ENCODE data around the gene C1QTNF4. TPM values are rescaled to one million over a fixed set of nuclear protein-coding genes. Genes with fewer than 3 reads are reported as not detected.

The C1QTNF4 gene
- total and polyA plus RNA-seq, 2 of the 13 experiments (the other 11 are each of a cell fraction or from before 2014, with no cell fraction given), result not detected

DNA sequence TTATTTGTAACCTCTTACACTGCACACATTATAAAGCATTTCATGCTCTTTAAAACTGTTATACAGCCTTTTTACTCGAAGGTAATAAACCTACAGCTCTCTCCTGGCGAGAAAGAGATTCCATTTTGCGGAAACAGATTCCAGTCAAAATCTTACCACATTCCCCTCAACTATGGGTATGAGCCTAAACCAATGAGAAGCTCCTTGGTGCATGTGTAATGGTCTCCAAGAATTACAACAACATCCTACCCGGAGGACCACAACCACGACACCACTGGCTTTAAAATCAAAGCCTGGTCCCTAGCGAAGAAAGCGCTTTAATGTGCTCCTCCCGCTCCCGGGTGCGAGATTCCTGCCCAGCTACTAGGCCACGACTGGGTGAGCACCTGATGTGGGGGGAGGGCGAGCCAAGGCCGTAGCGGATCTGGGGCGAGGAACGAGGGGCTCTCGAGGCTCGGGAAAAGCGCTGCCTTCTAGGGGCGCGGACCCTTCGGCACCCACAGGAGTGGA is 42.1 kb downstream of the C1QTNF4 start (continued):
- TF ChIP-seq REST (IDR thresholded peaks at IDR 0.05; ENCODE audit: borderline replicate concordance in 1 of 2, low read depth in 1 of 2, low read length in 2 of 2) (no peak), ZNF484 (CRISPR knock-in tag; IDR thresholded peaks at IDR 0.05; ENCODE audit: borderline replicate concordance, low read depth) (no peak), MATR3 (CRISPR knock-in tag; IDR thresholded peaks at IDR 0.05) (no peak), CCDC6 (CRISPR knock-in tag; IDR thresholded peaks at IDR 0.05) (no peak), ZNF747 (CRISPR knock-in tag; IDR thresholded peaks at IDR 0.05; ENCODE audit: borderline replicate concordance) (no peak), ZNF275 (CRISPR knock-in tag; IDR thresholded peaks at IDR 0.05; ENCODE audit: borderline replicate concordance) (no peak), FOXJ3 (CRISPR knock-in tag; IDR thresholded peaks at IDR 0.05; ENCODE audit: borderline replicate concordance) (no peak), AHR (CRISPR knock-in tag; IDR thresholded peaks at IDR 0.05) (peak; percentile 36; the same call in 1 of the 2 replicates), SP140L (CRISPR knock-in tag; IDR thresholded peaks at IDR 0.05; ENCODE audit: borderline replicate concordance) (no peak), HMGA1 (CRISPR knock-in tag; conservative IDR thresholded peaks at IDR 0.05) (no peak), KLF9 (CRISPR knock-in tag; IDR thresholded peaks at IDR 0.05; ENCODE audit: low read depth) (no peak)
- TF ChIP-seq, protein P1, sequence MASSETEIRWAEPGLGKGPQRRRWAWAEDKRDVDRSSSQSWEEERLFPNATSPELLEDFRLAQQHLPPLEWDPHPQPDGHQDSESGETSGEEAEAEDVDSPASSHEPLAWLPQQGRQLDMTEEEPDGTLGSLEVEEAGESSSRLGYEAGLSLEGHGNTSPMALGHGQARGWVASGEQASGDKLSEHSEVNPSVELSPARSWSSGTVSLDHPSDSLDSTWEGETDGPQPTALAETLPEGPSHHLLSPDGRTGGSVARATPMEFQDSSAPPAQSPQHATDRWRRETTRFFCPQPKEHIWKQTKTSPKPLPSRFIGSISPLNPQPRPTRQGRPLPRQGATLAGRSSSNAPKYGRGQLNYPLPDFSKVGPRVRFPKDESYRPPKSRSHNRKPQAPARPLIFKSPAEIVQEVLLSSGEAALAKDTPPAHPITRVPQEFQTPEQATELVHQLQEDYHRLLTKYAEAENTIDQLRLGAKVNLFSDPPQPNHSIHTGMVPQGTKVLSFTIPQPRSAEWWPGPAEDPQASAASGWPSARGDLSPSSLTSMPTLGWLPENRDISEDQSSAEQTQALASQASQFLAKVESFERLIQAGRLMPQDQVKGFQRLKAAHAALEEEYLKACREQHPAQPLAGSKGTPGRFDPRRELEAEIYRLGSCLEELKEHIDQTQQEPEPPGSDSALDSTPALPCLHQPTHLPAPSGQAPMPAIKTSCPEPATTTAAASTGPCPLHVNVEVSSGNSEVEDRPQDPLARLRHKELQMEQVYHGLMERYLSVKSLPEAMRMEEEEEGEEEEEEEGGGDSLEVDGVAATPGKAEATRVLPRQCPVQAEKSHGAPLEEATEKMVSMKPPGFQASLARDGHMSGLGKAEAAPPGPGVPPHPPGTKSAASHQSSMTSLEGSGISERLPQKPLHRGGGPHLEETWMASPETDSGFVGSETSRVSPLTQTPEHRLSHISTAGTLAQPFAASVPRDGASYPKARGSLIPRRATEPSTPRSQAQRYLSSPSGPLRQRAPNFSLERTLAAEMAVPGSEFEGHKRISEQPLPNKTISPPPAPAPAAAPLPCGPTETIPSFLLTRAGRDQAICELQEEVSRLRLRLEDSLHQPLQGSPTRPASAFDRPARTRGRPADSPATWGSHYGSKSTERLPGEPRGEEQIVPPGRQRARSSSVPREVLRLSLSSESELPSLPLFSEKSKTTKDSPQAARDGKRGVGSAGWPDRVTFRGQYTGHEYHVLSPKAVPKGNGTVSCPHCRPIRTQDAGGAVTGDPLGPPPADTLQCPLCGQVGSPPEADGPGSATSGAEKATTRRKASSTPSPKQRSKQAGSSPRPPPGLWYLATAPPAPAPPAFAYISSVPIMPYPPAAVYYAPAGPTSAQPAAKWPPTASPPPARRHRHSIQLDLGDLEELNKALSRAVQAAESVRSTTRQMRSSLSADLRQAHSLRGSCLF (CRISPR knock-in tag; IDR thresholded peaks at IDR 0.05; ENCODE audit: borderline replicate concordance), result peak; percentile 52; the same call in 1 of the 2 replicates
- TF ChIP-seq, protein P2, sequence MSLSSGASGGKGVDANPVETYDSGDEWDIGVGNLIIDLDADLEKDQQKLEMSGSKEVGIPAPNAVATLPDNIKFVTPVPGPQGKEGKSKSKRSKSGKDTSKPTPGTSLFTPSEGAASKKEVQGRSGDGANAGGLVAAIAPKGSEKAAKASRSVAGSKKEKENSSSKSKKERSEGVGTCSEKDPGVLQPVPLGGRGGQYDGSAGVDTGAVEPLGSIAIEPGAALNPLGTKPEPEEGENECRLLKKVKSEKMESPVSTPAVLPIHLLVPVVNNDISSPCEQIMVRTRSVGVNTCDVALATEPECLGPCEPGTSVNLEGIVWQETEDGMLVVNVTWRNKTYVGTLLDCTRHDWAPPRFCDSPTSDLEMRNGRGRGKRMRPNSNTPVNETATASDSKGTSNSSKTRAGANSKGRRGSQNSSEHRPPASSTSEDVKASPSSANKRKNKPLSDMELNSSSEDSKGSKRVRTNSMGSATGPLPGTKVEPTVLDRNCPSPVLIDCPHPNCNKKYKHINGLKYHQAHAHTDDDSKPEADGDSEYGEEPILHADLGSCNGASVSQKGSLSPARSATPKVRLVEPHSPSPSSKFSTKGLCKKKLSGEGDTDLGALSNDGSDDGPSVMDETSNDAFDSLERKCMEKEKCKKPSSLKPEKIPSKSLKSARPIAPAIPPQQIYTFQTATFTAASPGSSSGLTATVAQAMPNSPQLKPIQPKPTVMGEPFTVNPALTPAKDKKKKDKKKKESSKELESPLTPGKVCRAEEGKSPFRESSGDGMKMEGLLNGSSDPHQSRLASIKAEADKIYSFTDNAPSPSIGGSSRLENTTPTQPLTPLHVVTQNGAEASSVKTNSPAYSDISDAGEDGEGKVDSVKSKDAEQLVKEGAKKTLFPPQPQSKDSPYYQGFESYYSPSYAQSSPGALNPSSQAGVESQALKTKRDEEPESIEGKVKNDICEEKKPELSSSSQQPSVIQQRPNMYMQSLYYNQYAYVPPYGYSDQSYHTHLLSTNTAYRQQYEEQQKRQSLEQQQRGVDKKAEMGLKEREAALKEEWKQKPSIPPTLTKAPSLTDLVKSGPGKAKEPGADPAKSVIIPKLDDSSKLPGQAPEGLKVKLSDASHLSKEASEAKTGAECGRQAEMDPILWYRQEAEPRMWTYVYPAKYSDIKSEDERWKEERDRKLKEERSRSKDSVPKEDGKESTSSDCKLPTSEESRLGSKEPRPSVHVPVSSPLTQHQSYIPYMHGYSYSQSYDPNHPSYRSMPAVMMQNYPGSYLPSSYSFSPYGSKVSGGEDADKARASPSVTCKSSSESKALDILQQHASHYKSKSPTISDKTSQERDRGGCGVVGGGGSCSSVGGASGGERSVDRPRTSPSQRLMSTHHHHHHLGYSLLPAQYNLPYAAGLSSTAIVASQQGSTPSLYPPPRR (CRISPR knock-in tag; IDR thresholded peaks at IDR 0.05; ENCODE audit: borderline replicate concordance), result 0 out of 2 replicates have a peak, but pooled peaks have one; percentile 11
